ENCODE results near the gene SLC35E4.
A peak's percentile ranks its signal among the peaks of the same experiment; 100 is the strongest.
"Not testable (repeated sequence)": the region's sequence is repeated elsewhere in the genome, so short reads cannot be mapped to it uniquely, and the experiment has no call there.

The SLC35E4 gene

DNA sequence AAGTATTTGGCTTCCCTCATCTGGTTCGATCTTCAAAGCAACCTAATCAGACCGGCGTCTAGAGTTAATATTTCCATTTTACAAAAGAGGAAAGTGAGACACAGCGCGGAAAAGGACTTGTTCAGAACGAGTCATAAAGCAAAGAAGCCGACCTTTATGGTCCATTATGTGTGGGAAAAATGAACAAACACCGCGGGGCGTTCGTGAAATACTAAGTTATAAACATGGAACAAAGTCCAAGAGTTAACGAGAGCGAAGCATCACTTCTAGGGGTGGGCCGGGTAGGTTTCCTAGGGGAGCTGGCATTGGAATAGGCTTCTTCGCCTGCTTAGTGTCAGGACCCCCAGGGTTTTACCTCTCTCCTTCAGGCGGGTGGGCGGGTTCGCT is 31.5 kb downstream of the SLC35E4 start:
- TF ChIP-seq, protein P1, sequence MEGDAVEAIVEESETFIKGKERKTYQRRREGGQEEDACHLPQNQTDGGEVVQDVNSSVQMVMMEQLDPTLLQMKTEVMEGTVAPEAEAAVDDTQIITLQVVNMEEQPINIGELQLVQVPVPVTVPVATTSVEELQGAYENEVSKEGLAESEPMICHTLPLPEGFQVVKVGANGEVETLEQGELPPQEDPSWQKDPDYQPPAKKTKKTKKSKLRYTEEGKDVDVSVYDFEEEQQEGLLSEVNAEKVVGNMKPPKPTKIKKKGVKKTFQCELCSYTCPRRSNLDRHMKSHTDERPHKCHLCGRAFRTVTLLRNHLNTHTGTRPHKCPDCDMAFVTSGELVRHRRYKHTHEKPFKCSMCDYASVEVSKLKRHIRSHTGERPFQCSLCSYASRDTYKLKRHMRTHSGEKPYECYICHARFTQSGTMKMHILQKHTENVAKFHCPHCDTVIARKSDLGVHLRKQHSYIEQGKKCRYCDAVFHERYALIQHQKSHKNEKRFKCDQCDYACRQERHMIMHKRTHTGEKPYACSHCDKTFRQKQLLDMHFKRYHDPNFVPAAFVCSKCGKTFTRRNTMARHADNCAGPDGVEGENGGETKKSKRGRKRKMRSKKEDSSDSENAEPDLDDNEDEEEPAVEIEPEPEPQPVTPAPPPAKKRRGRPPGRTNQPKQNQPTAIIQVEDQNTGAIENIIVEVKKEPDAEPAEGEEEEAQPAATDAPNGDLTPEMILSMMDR (conservative IDR thresholded peaks at IDR 0.05; ENCODE audit: low read length), result no peak
- H3K4me3 ChIP-seq (ENCODE audit: low read length), result peak overlapping the region; percentile 94
- no peak for DNase-seq (ENCODE audit: low read depth)

DNA sequence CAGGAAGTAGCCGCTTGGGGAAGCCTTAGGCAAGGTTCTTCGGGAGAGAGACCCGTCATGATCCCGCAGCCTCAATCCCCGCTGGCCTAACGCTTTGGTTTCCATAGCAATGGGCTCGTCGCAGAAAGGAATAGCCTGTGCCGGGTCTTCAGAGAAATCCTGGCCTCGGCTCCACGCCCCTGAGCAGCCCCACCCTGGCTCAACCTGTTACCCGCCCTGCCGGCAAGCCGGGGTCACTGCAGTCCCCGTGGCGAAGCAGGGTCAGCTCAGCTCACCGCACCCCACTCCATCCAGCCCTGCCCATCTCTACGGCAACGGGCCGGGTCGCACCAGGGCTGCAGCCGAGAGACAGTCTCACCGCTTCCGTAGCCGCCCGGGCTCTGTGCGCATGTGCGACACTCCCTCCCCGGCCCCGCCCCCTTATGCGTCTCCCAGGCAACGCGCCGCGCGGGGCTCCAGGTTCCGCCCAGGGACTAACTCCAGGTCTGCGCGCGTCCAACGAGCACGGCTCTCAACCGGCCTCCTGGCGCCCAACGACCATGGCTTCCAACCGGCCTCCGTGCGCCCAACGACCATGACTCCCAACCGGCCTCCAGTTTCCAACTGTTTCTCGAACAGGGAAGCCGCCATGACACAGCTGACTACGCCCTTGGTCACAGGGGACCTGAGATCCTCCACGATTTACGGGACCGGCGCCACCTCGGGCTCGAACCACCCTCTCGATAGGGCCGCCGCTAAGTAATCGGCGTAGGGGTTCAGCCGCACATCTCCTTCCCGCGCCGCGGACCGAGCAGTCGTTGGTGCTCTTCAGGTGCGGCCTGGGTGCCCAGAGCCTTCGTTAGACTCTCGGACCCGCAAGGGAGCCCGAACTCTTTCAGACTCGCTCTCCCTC is 32.2 kb downstream of the SLC35E4 start, which contains the start of gene DUSP18:
TSS of gene DUSP18 (minus strand) at position 382 of the 892 bp plus-strand sequence. CDS start 3,872 bp downstream, outside the sequence.
- TF ChIP-seq, protein P1 (conservative IDR thresholded peaks at IDR 0.05; ENCODE audit: low read length), result peak; percentile 38
- DNase-seq (ENCODE audit: low read depth), result peak; percentile 82

DNA sequence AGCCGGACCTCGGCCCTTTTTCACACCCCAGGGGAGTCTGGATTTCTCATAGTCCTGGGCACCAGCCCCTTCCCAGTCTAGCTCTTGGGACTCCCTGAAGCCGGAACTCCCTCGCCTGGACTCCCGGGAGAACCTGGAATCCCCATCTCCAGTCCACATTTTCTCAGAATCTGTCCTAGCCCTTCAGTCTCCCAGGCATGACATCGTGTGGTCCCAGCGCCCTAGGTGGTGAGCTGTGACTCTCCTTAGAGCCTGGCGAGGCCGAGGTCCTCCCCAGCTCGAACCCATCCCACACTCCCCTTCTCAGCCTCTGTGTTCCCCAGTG is 32.8 kb downstream of the SLC35E4 start:
- peak overlapping the region; percentile 94 for H3K4me3 ChIP-seq (ENCODE audit: low read length)
- no peak for DNase-seq (ENCODE audit: low read depth)

More for the DNA sequence above, 32.2 kb downstream of the SLC35E4 start, which contains the start of gene DUSP18:
- H3K4me3 ChIP-seq (ENCODE audit: low read length), result peak within 1 kb of the TSS; percentile 94

DNA sequence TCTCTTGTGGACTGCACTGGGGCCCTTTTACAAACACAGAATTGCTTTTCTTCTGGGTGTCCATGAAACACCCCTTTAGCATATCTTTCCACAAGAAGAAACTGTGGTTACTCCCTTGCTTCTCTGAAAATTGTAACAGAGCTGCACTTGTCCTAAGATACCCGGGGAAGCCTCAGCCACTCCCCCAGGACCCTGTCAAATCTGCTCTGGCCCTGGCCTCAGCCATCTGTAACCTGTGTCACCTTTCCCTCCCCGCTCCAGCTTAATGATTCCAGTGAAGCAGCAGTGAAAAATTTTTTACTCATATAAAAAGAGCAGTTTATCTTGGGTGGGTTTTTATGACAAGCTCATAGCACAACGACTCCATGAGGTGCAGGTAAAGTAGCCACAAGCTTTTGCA is 35.5 kb downstream of the SLC35E4 start:
- TF ChIP-seq, protein P1 (conservative IDR thresholded peaks at IDR 0.05; ENCODE audit: low read length), result no peak
- DNase-seq (ENCODE audit: low read depth), result no peak
- H3K4me3 ChIP-seq (ENCODE audit: low read length), result no peak overlapping the region

More for the DNA sequence above, 32.8 kb downstream of the SLC35E4 start:
- TF ChIP-seq, protein P1 (conservative IDR thresholded peaks at IDR 0.05; ENCODE audit: low read length), result no peak

DNA sequence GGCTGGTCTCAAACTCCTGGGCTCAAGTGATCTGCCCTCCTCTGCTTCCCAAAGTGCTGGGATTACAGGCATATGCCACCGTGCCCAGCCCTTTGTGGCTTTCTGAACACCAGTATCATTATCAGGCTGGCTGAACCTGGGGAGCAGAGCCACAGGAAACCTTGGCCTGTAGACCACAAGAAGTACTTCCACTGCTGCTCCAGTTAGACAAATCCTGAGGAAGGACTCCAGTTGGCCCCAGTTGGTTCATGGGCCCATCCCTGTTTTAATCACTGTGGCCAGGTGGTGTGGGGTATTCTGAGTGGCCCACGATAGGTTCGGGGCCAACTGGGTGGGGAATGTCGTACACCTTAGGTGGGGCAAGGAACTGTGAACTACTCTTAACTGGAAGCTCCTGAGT is 37.6 kb downstream of the SLC35E4 start:
- no peak for DNase-seq (ENCODE audit: low read depth)
- TF ChIP-seq, protein P1 (conservative IDR thresholded peaks at IDR 0.05; ENCODE audit: low read length), result no peak

DNA sequence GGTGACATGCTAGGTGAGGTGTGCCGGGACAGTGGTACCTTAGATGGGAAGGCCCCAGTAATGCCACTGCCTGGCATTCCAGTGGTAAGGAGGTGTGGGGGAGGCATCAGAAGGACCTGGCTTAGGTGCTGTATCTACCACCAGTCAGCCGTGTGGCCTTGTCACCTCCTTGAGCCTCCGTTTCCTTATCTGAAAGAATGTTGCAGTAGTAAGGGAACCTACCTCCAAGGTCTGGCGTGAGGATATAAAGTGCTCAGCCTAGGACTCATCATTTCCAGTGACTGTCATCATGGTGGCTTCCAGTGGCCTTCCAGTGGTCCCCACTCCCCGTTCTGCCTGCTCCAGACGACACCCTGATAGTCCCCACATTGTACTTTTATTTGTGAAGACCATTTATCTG is 38.9 kb downstream of the SLC35E4 start:
- no peak overlapping the region for H3K4me3 ChIP-seq (ENCODE audit: low read length)
- no peak for DNase-seq (ENCODE audit: low read depth)
- TF ChIP-seq, protein P1 (conservative IDR thresholded peaks at IDR 0.05; ENCODE audit: low read length), result no peak

More for the DNA sequence above, 37.6 kb downstream of the SLC35E4 start:
- H3K4me3 ChIP-seq (ENCODE audit: low read length), result no peak overlapping the region

DNA sequence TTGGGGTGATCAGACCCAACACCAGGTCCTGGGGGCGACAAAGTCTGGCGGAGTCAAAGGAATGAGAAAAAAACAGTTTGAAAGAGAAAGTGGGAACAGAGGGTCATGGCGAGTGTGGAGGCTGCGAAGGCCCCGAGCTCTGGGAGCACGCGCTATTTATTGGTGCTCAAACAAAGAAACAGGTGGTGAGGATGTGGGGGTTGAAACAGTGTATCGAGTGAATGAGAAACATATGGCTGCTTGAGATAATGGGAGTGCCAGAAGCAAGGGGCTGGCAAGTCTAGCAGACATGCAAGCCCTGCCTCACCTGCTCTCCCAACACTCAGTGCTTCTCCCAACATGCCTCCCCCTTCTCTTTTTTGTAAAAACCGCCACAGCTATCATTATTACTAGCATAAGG is 39.9 kb downstream of the SLC35E4 start:
- TF ChIP-seq, protein P1 (conservative IDR thresholded peaks at IDR 0.05; ENCODE audit: low read length), result no peak
- H3K4me3 ChIP-seq (ENCODE audit: low read length), result no peak overlapping the region
- DNase-seq (ENCODE audit: low read depth), result no peak

DNA sequence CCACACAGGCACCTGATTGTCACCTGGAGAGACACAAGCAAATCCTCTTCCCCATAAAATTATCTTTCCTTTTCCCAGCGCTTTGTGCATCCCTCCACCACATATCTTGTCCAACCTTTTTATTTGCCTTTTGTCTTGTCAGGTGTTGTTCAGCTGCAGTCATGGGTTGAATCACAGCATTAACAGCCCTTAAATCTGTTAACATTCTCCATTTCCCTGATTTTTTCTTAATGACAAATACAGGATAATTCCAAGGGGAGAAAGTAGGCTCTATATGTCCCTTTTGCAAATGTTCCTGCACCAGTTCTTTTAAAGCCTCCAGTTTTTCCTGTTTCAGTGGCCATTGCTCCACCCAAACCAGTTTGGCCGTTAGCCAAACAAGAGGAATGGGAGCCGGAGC is 41.0 kb downstream of the SLC35E4 start:
- not testable (repeated sequence) for DNase-seq (ENCODE audit: low read depth); H3K4me3 ChIP-seq (ENCODE audit: low read length)

DNA sequence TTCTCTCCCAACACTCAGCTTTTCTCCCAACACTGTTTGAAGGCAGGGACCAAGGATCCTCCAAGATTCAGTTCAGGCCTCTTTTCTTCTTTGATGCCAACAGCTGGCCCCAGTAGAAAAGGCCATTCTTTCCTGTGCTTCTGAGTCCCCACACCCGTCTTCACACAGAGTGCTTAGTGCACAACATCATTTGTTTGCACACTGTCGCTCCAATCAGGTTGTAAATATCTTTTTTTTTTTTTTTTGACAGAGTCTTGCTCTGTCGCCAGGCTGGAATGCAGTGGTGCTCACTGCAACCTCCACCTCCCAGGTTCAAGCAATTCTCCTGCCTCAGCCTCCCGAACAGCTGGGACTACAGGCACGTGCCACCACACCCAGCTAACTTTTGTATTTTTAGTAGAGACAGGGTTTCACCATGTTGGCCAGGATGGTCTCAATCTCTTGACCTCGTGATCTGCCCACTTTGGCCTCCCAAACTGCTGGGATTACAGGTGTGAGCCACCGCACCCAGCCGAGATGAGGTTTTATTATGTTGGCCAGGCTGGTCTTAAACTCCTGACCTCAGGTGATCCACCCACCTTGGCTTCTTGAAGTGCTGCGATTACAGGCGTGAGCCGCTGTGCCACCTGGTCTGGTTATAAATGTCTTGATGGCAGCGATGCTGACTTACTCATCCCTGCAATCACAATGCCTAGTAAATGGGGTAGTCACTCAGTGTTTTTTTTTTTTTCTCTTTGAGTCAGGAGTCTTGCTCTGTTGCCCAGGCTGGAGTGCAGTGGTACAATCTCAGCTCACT is 44.5 kb downstream of the SLC35E4 start:
- not testable (repeated sequence) for H3K4me3 ChIP-seq (ENCODE audit: low read length); DNase-seq (ENCODE audit: low read depth)

Measured in AG10803 (cell line).